ENCODE measurements around the gene EPB41L3. TPM values are rescaled to one million over a fixed set of nuclear protein-coding genes. Genes with fewer than 3 reads are reported as not detected.

EPB41L3 gene
- total and polyA plus RNA-seq, 10 of the 15 experiments (the other 5 are each of a cell fraction or from before 2014, with no cell fraction given): 0.11 to 0.69 (median 0.23) TPM; not detected in 6

DNA sequence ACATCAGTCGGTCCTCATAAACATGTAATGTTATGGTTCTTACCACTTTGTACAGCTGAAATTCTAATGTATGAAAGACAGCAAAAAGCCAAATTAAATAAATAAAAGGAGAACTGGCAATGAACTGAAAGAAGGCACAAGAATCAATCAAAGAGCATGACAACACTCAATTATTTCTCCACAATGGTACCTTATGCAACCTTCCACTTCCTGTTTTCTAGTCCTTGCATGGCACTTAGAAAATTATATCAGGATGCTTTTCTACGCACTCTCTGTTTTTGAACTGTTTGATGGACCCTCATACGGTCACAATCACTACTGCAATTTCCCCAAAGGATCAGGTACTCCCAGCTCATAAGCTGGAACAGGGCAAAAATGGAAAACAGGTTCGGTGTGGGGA is 81.6 kb downstream of the EPB41L3 start:
- Histone ChIP-seq H3K9ac (ENCODE audit: control insufficient read depth, insufficient read depth, low read length) (no peak overlapping the region), H2AFZ (ENCODE audit: control insufficient read depth, low read depth, low read length) (no peak overlapping the region), H3K27ac (ENCODE audit: control insufficient read depth, insufficient read depth) (no peak overlapping the region), H3K4me3 (no peak overlapping the region), H4K20me1 (ENCODE audit: control insufficient read depth, insufficient read depth) (no peaks in the 10 kb centered on the region), H3K4me1 (ENCODE audit: control insufficient read depth, insufficient read depth, low read length) (no peaks in the 10 kb centered on the region), H3K79me2 (ENCODE audit: control insufficient read depth, insufficient read depth, low read length) (no peaks in the 10 kb centered on the region), H3K9me3 (replicated peaks; ENCODE audit: control insufficient read depth, insufficient read depth, low read length) (no peaks in the 10 kb centered on the region), H3K4me2 (ENCODE audit: control insufficient read depth, insufficient read depth) (no peak overlapping the region), H3K36me3 (ENCODE audit: control insufficient read depth in 2 of 2, insufficient read depth in 2 of 2, low read length in 1 of 2) (no peaks in the 10 kb centered on the region), H3K27me3 (replicated peaks in 1 of 2; ENCODE audit: control insufficient read depth in 2 of 2, insufficient read depth in 2 of 2, low read length in 1 of 2) (peaks cover 0 to 2% of the 10 kb centered on the region in 2 experiments; a peak in 2 of 4 replicates)
- in situ Hi-C loops (cut with MboI) (no loop called here), intact Hi-C loops (cut with micrococcal nuclease; ENCODE audit: unreplicated experiment) (no loop called here)
- ChIA-PET SMC1A (ENCODE audit: uncharacterized antibody, unreplicated experiment) (no interaction called here), RAD21 (ENCODE audit: unreplicated experiment) (no interaction called here), CTCF (no interaction called here), POLR2A (no interaction called here)
- no peak for DNase-seq (ENCODE audit: low read depth, low spot score)
- BruUV-seq (replicated peaks): no TSS peak
- ATAC-seq: no peak
- FAIRE-seq: no peak
- 17% methylated on average over 4 of the region's 4 CpGs for WGBS (ENCODE audit: insufficient coverage, insufficient replicate concordance, low lambda C conversion rate, missing lambda C conversion rate)
- TF ChIP-seq WRNIP1 (IDR thresholded peaks at IDR 0.05; ENCODE audit: borderline replicate concordance, low read depth, low read length): no peak
- peak; percentile 47; the same call in 1 of the 2 replicates for TF ChIP-seq SPI1 (IDR thresholded peaks at IDR 0.05; ENCODE audit: borderline replicate concordance, insufficient read depth, low read depth, low read length)

DNA sequence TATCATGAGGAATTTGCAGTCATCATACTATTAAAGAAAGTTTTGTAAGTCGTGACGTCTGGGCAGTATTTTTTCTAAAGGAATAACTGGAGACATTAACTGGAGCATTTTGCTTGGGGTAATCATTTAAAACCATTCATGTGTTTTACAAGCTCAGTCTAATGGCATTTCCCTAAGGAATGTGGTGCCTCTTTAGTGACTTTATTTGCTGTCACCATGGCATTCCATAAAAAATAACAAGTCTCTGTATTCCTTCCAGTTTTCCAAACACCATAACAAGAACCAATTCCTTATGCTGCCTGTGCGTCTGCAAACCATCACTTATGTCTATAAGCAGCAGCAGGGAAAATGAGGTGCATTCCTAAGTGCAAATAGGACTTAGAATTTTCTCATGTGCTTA is 82.8 kb downstream of the EPB41L3 start:
- ATAC-seq (no peak), DNase-seq (ENCODE audit: low read depth, low spot score) (no peak), FAIRE-seq (no peak)
- BruUV-seq (replicated peaks): no TSS peak
- no peaks in the 10 kb centered on the region for H3K79me2 ChIP-seq (ENCODE audit: control insufficient read depth, insufficient read depth, low read length)
- CTCF ChIA-PET: no interaction called here
- no peak overlapping the region for H2AFZ ChIP-seq (ENCODE audit: control insufficient read depth, low read depth, low read length)
- in situ Hi-C loops (cut with MboI) (no loop called here), intact Hi-C loops (cut with micrococcal nuclease; ENCODE audit: unreplicated experiment) (no loop called here)
- SMC1A ChIA-PET (ENCODE audit: uncharacterized antibody, unreplicated experiment): no interaction called here
- no peaks in the 10 kb centered on the region for H4K20me1 ChIP-seq (ENCODE audit: control insufficient read depth, insufficient read depth)
- TF ChIP-seq CBFB (IDR thresholded peaks at IDR 0.05; ENCODE audit: low read depth): no peak
- TF ChIP-seq POLR2AphosphoS2 (IDR thresholded peaks at IDR 0.05; ENCODE audit: low read depth, low read length): no peak
- TF ChIP-seq, protein P1, sequence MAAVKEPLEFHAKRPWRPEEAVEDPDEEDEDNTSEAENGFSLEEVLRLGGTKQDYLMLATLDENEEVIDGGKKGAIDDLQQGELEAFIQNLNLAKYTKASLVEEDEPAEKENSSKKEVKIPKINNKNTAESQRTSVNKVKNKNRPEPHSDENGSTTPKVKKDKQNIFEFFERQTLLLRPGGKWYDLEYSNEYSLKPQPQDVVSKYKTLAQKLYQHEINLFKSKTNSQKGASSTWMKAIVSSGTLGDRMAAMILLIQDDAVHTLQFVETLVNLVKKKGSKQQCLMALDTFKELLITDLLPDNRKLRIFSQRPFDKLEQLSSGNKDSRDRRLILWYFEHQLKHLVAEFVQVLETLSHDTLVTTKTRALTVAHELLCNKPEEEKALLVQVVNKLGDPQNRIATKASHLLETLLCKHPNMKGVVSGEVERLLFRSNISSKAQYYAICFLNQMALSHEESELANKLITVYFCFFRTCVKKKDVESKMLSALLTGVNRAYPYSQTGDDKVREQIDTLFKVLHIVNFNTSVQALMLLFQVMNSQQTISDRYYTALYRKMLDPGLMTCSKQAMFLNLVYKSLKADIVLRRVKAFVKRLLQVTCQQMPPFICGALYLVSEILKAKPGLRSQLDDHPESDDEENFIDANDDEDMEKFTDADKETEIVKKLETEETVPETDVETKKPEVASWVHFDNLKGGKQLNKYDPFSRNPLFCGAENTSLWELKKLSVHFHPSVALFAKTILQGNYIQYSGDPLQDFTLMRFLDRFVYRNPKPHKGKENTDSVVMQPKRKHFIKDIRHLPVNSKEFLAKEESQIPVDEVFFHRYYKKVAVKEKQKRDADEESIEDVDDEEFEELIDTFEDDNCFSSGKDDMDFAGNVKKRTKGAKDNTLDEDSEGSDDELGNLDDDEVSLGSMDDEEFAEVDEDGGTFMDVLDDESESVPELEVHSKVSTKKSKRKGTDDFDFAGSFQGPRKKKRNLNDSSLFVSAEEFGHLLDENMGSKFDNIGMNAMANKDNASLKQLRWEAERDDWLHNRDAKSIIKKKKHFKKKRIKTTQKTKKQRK (IDR thresholded peaks at IDR 0.05; ENCODE audit: low read depth, low read length): no peak
- TF ChIP-seq, protein P2, sequence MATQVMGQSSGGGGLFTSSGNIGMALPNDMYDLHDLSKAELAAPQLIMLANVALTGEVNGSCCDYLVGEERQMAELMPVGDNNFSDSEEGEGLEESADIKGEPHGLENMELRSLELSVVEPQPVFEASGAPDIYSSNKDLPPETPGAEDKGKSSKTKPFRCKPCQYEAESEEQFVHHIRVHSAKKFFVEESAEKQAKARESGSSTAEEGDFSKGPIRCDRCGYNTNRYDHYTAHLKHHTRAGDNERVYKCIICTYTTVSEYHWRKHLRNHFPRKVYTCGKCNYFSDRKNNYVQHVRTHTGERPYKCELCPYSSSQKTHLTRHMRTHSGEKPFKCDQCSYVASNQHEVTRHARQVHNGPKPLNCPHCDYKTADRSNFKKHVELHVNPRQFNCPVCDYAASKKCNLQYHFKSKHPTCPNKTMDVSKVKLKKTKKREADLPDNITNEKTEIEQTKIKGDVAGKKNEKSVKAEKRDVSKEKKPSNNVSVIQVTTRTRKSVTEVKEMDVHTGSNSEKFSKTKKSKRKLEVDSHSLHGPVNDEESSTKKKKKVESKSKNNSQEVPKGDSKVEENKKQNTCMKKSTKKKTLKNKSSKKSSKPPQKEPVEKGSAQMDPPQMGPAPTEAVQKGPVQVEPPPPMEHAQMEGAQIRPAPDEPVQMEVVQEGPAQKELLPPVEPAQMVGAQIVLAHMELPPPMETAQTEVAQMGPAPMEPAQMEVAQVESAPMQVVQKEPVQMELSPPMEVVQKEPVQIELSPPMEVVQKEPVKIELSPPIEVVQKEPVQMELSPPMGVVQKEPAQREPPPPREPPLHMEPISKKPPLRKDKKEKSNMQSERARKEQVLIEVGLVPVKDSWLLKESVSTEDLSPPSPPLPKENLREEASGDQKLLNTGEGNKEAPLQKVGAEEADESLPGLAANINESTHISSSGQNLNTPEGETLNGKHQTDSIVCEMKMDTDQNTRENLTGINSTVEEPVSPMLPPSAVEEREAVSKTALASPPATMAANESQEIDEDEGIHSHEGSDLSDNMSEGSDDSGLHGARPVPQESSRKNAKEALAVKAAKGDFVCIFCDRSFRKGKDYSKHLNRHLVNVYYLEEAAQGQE (IDR thresholded peaks at IDR 0.05; ENCODE audit: low read depth, low read length): no peak
- no peak for TF ChIP-seq TARDBP (IDR thresholded peaks at IDR 0.05; ENCODE audit: borderline replicate concordance)
- TF ChIP-seq, protein P3, sequence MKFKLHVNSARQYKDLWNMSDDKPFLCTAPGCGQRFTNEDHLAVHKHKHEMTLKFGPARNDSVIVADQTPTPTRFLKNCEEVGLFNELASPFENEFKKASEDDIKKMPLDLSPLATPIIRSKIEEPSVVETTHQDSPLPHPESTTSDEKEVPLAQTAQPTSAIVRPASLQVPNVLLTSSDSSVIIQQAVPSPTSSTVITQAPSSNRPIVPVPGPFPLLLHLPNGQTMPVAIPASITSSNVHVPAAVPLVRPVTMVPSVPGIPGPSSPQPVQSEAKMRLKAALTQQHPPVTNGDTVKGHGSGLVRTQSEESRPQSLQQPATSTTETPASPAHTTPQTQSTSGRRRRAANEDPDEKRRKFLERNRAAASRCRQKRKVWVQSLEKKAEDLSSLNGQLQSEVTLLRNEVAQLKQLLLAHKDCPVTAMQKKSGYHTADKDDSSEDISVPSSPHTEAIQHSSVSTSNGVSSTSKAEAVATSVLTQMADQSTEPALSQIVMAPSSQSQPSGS (IDR thresholded peaks at IDR 0.05; ENCODE audit: low read length): no peak
- no peaks in the 10 kb centered on the region for H3K36me3 ChIP-seq (ENCODE audit: control insufficient read depth in 2 of 2, insufficient read depth in 2 of 2, low read length in 1 of 2)
- H3K9me3 ChIP-seq (replicated peaks; ENCODE audit: control insufficient read depth, insufficient read depth, low read length): no peaks in the 10 kb centered on the region
- no peak overlapping the region for H3K9ac ChIP-seq (ENCODE audit: control insufficient read depth, insufficient read depth, low read length)
- H3K27me3 ChIP-seq (replicated peaks in 1 of 2; ENCODE audit: control insufficient read depth in 2 of 2, insufficient read depth in 2 of 2, low read length in 1 of 2): peaks cover 0 to 2% of the 10 kb centered on the region in 2 experiments; a peak in 2 of 4 replicates
- 0% methylated on average over 3 of the region's 3 CpGs for WGBS (ENCODE audit: insufficient coverage, insufficient replicate concordance, low lambda C conversion rate, missing lambda C conversion rate)
- no peak overlapping the region for H3K4me3 ChIP-seq
- POLR2A ChIA-PET: no interaction called here
- H3K4me1 ChIP-seq (ENCODE audit: control insufficient read depth, insufficient read depth, low read length): no peaks in the 10 kb centered on the region
- RAD21 ChIA-PET (ENCODE audit: unreplicated experiment): no interaction called here
- H3K27ac ChIP-seq (ENCODE audit: control insufficient read depth, insufficient read depth): no peak overlapping the region
- no peak overlapping the region for H3K4me2 ChIP-seq (ENCODE audit: control insufficient read depth, insufficient read depth)

Measured in GM12878 (cell line).